Chondrocyte (in vitro differentiated cells): ENCODE measurements around the gene TPSD1. TPM values are rescaled to one million over a fixed set of nuclear protein-coding genes. Genes with fewer than 3 reads are reported as not detected.

Source experiments
- DNase-seq: peaks from one replicate; pipeline ENCODE4 v3.0.0; 2021; ENCODE audit warnings: mixed read lengths, low spot score
- H3K27ac Mint-ChIP-seq: one replicate; pipeline ENCODE4 v1.8.0; 2021; ENCODE audit warnings: mild to moderate bottlenecking, moderate library complexity, mixed read lengths; ENCODE audit not compliant: unreplicated experiment
- H3K27me3 Mint-ChIP-seq: 2 replicates; pipeline ENCODE4 v1.8.0; 2021; ENCODE audit warnings: low read depth, mixed read lengths
- H3K36me3 Mint-ChIP-seq: 2 replicates; pipeline ENCODE4 v1.8.0; 2021; ENCODE audit warnings: low read depth, mixed read lengths
- H3K4me1 Mint-ChIP-seq: 2 replicates; pipeline ENCODE4 v1.8.0; 2021; ENCODE audit warnings: low read depth, mild to moderate bottlenecking, mixed read lengths
- H3K4me3 Mint-ChIP-seq: one replicate; pipeline ENCODE4 v1.8.0; 2021; ENCODE audit warnings: mild to moderate bottlenecking, moderate library complexity, mixed read lengths; ENCODE audit not compliant: unreplicated experiment
- H3K9me3 Mint-ChIP-seq: 2 replicates; pipeline ENCODE4 v1.8.0; 2021; ENCODE audit warnings: low read depth, mixed read lengths
- total RNA-seq: library from RNA; stranded (reverse); gene quantifications from 3 replicates; pipeline ENCODE4 v1.2.1, GENCODE V29; 2021
- TF ChIP-seq, protein P1 (sequence below): fragments of 200-600 bp; sonication (generic); IDR thresholded peaks from 2 replicates; pipeline ENCODE4 v1.5.0; 2021; ENCODE audit warnings: antibody characterized with exemption, mild to moderate bottlenecking, moderate library complexity

The TPSD1 gene
- total RNA-seq, 1 donor from 2014 or later, result not detected

GRCh38 chr16:1214719-1215118 lies 41.1 kb upstream of the TPSD1 start:
- H3K36me3 Mint-ChIP-seq, result peaks cover 14% of the 10 kb centered on the region
- H3K9me3 Mint-ChIP-seq, result no peaks in the 10 kb centered on the region
- no peak overlapping the region for H3K4me3 Mint-ChIP-seq

GRCh38 chr16:1215574-1216295 lies 40.1 kb upstream of the TPSD1 start:
- H3K27ac Mint-ChIP-seq, result no peak overlapping the region
- H3K9me3 Mint-ChIP-seq, result no peaks in the 10 kb centered on the region
- no peak overlapping the region for H3K4me3 Mint-ChIP-seq
- H3K4me1 Mint-ChIP-seq, result no peaks in the 10 kb centered on the region
- no peak for DNase-seq
- H3K36me3 Mint-ChIP-seq, result peaks cover 12% of the 10 kb centered on the region
- no peaks in the 10 kb centered on the region for H3K27me3 Mint-ChIP-seq
- TF ChIP-seq, protein P1, sequence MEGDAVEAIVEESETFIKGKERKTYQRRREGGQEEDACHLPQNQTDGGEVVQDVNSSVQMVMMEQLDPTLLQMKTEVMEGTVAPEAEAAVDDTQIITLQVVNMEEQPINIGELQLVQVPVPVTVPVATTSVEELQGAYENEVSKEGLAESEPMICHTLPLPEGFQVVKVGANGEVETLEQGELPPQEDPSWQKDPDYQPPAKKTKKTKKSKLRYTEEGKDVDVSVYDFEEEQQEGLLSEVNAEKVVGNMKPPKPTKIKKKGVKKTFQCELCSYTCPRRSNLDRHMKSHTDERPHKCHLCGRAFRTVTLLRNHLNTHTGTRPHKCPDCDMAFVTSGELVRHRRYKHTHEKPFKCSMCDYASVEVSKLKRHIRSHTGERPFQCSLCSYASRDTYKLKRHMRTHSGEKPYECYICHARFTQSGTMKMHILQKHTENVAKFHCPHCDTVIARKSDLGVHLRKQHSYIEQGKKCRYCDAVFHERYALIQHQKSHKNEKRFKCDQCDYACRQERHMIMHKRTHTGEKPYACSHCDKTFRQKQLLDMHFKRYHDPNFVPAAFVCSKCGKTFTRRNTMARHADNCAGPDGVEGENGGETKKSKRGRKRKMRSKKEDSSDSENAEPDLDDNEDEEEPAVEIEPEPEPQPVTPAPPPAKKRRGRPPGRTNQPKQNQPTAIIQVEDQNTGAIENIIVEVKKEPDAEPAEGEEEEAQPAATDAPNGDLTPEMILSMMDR, result no peak

More at GRCh38 chr16:1214719-1215118, 41.1 kb upstream of the TPSD1 start:
- H3K4me1 Mint-ChIP-seq, result no peaks in the 10 kb centered on the region
- no peak overlapping the region for H3K27ac Mint-ChIP-seq
- H3K27me3 Mint-ChIP-seq, result no peaks in the 10 kb centered on the region
- TF ChIP-seq, protein P1, result no peak
- no peak for DNase-seq

GRCh38 chr16:1216296-1216619 lies 39.6 kb upstream of the TPSD1 start:
- H3K4me1 Mint-ChIP-seq, result no peaks in the 10 kb centered on the region
- H3K27ac Mint-ChIP-seq, result no peak overlapping the region
- TF ChIP-seq, protein P1, result no peak
- H3K9me3 Mint-ChIP-seq, result no peaks in the 10 kb centered on the region
- H3K36me3 Mint-ChIP-seq, result peaks cover 14% of the 10 kb centered on the region
- no peaks in the 10 kb centered on the region for H3K27me3 Mint-ChIP-seq
- no peak for DNase-seq
- no peak overlapping the region for H3K4me3 Mint-ChIP-seq

GRCh38 chr16:1216681-1217400 lies 39.0 kb upstream of the TPSD1 start:
- H3K4me1 Mint-ChIP-seq, result no peaks in the 10 kb centered on the region
- no peak for DNase-seq
- no peak overlapping the region for H3K27ac Mint-ChIP-seq
- no peaks in the 10 kb centered on the region for H3K27me3 Mint-ChIP-seq
- TF ChIP-seq, protein P1, result no peak
- no peak overlapping the region for H3K4me3 Mint-ChIP-seq
- no peaks in the 10 kb centered on the region for H3K9me3 Mint-ChIP-seq
- peaks cover 19% of the 10 kb centered on the region for H3K36me3 Mint-ChIP-seq

DNA sequence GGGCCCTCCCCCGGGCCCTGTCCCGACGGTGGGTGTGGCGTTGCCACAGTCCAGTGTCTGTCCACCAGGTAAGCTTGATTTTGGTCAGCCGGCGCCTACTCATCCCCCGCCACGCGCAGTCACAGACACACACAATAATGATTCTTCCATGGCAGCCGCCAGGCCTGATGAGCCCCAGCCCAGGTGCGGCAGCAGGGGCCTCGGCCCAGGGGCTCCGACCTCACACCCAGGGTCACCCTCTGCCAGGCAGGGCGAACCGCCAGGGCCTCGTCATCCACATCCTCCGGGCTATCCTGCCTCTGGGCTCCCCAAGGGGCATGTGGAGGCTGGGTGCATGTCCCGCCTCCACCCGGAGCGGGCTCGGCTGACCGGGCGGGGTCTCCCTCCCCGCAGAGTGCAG lies 38.3 kb upstream of the TPSD1 start:
- no peak for DNase-seq
- Mint-ChIP-seq H3K36me3 (peaks cover 19% of the 10 kb centered on the region), H3K4me1 (no peaks in the 10 kb centered on the region), H3K27me3 (no peaks in the 10 kb centered on the region), H3K27ac (no peak overlapping the region), H3K4me3 (no peak overlapping the region), H3K9me3 (no peaks in the 10 kb centered on the region)
- TF ChIP-seq, protein P1, result no peak
